Activated T-helper 17 cell treated with anti-CD3 and anti-CD28 coated beads, Interleukin-2, amount 50 U/mL, for 72 hours (primary cell): ENCODE measurements around the gene FCRL5. TPM values are rescaled to one million over a fixed set of nuclear protein-coding genes. Genes with fewer than 3 reads are reported as not detected.

ENCODE experiments used
- ATAC-seq: fragments of 150-1000 bp; cut with Tn5 transposase; replicated peaks from 2 replicates; pipeline ENCODE4 v1.10.0; 2021; ENCODE audit warnings: mild to moderate bottlenecking, moderate library complexity
- H3K27ac Mint-ChIP-seq: one replicate; pipeline ENCODE4 v1.8.0; 2022; ENCODE audit warnings: mixed read lengths
- H3K27me3 Mint-ChIP-seq: one replicate; pipeline ENCODE4 v1.8.0; 2022; ENCODE audit warnings: mixed read lengths
- H3K36me3 Mint-ChIP-seq: one replicate; pipeline ENCODE4 v1.8.0; 2022; ENCODE audit warnings: low read depth, mild to moderate bottlenecking, mixed read lengths
- H3K4me1 Mint-ChIP-seq: one replicate; pipeline ENCODE4 v1.8.0; 2022; ENCODE audit warnings: mixed read lengths
- H3K4me3 Mint-ChIP-seq: one replicate; pipeline ENCODE4 v1.8.0; 2022; ENCODE audit warnings: mild to moderate bottlenecking, mixed read lengths
- H3K9me3 Mint-ChIP-seq: one replicate; pipeline ENCODE4 v1.8.0; 2022; ENCODE audit warnings: mixed read lengths
- total RNA-seq, 2 donors: library from RNA; stranded (reverse); gene quantifications; one replicate each; pipeline ENCODE4 v1.2.3, GENCODE V29; 2022

FCRL5 gene
- total RNA-seq, 2 donors from 2014 or later: not detected

DNA sequence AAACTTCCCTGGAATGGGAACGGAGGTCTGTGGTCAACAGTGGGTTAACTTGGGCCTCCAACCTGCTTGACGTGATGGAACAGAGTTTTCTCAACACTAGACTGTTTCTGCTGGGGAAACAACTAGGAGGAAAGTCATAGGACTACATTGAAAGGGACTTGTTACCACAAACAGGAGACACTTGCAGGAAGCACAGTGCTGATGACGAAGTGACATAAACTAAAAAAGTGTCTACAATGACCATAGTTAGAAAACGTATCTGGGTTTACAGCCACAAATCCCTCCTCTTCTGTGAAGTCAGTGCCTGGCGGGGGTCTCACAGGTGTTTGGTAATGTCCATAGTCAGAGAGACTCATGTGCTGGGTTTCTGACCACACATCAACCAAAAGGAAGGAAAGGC, 86.3 kb downstream of the FCRL5 start:
- no peak overlapping the region for H3K4me3 Mint-ChIP-seq
- H3K4me1 Mint-ChIP-seq: no peaks in the 10 kb centered on the region
- peaks cover 12% of the 10 kb centered on the region for H3K27me3 Mint-ChIP-seq
- H3K9me3 Mint-ChIP-seq: no peaks in the 10 kb centered on the region
- no peaks in the 10 kb centered on the region for H3K36me3 Mint-ChIP-seq
- no peak for ATAC-seq
- no peak overlapping the region for H3K27ac Mint-ChIP-seq

Other genes starting within 250 kb of the FCRL5 start
- gene FCRL4, start 45.6 kb upstream of the FCRL5 start, total RNA-seq: not detected
- gene FCRL3, start 148.3 kb upstream of the FCRL5 start, total RNA-seq: 1 to 10 TPM in 1 of 2 donors, under 1 TPM in 1; 0.41 to 1.1 TPM
- not detected for gene FCRL2, start 224.6 kb upstream of the FCRL5 start, total RNA-seq